ENCODE results near the gene TBC1D1.

The TBC1D1 gene

GRCh38 chr4:37927434-37927833, 36.5 kb downstream of the TBC1D1 start:
- no peak for DNase-seq

DNA sequence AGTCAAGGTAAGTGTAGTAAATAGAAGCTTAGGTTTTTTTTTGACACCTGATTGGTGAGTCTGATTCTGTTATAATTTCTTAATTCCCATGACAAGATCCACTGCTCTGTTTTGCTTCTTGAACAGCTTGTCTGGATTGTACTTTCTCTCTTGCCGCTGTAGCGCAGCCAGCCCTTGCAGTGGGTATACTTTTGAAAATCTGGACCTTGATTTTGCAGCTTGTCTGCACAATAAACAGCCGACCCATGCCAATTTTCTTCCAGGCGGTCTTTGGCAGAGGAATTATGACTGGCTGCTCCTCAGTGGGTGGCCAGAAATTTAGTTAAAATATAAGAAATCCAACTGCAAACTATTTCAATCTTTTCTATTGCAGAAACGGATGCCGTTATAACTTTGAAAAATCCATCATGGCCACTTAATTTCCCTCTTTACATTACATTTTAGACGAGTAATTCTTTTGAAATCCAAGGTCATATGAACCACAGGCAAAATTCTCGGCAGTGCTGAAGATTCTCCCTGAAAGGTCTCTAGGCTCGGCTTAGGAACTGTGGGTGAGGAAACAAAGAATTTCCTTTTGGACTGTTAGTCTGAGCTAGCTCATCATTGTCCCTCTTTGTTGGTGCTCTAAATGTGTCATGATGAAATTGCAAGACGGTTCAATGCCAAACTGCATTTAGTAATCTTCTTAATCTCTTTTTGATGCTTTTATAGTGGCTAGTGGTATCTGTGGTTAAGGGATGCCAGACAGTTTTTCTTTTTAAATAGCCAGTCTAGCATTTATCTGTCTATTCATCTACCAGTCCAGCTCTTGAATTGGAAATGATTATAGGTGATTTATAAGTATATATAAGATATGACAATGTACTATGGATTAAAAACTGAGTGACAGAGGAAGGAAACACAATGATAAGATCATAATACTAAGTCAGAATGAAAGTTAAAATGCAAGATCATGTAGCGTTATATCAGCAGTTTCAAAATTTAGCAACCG, 37.8 kb downstream of the TBC1D1 start:
- DNase-seq, result no peak

GRCh38 chr4:37934096-37934495, 43.2 kb downstream of the TBC1D1 start:
- no peak for DNase-seq

GRCh38 chr4:37934609-37935008, 43.7 kb downstream of the TBC1D1 start:
- no peak for DNase-seq

DNA sequence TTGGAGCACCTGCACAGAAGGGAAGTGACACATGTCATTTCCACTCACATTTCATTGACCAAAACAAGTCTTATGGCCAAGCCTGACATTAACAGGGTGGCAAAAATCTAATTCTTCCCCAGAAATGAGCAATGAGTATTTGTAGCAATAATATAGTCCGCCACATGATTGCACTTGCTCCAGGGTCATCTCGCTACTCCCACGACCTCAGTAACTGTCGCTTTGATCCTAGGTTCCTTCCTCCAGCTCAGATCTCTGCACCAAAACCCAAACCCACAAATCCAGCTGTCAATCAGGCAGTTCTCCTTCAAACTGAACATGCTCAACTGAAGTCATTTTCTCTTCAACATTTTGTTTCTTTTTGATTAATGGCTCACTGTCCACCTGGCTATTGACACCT, 44.1 kb downstream of the TBC1D1 start:
- DNase-seq, result no peak

- DNase-seq, result no peak
Measured at GRCh38 chr4:37936889-37937498, 46.1 kb downstream of the TBC1D1 start.

DNA sequence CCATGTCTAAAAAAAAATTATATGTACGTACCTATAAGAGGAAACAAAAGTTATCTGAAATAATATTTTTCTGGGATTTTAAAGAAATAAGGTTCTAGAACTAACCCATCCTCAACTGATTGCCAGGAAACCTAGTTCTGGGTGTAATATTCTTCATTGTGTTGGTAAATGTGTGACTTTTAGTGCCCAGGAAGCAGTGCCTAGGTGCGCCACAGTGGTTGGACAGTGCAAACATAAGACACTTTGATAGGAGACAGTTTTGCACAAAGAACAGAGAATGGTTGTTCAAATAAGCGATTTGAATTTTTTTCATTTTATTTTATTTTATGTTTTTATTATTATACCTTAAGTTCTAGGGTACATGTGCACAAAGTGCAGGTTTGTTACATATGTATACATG, 47.3 kb downstream of the TBC1D1 start:
- no peak for DNase-seq

- DNase-seq, result no peak
Measured at GRCh38 chr4:37946503-37947179, 55.8 kb downstream of the TBC1D1 start.

DNA sequence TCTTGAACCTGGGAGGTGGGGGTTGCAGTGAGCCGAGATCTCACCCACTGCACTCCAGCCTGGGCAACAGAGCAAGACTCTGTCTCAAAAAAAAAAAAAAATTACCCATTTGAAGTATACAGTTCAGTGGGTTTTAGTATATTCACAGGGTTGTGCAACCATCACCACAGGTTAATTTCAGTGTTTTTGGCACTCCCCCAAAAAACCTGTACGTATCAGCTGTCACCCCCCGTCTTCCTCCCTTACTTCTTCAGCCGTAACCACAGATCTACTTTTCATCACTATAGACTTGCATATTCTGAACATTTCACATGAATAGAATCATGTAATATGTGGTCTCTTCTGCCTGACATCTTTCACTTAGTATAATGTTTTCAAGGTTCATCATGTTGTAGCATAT, 57.7 kb downstream of the TBC1D1 start:
- no peak for DNase-seq

GRCh38 chr4:37949636-37950426, 58.9 kb downstream of the TBC1D1 start:
- no peak for DNase-seq

DNA sequence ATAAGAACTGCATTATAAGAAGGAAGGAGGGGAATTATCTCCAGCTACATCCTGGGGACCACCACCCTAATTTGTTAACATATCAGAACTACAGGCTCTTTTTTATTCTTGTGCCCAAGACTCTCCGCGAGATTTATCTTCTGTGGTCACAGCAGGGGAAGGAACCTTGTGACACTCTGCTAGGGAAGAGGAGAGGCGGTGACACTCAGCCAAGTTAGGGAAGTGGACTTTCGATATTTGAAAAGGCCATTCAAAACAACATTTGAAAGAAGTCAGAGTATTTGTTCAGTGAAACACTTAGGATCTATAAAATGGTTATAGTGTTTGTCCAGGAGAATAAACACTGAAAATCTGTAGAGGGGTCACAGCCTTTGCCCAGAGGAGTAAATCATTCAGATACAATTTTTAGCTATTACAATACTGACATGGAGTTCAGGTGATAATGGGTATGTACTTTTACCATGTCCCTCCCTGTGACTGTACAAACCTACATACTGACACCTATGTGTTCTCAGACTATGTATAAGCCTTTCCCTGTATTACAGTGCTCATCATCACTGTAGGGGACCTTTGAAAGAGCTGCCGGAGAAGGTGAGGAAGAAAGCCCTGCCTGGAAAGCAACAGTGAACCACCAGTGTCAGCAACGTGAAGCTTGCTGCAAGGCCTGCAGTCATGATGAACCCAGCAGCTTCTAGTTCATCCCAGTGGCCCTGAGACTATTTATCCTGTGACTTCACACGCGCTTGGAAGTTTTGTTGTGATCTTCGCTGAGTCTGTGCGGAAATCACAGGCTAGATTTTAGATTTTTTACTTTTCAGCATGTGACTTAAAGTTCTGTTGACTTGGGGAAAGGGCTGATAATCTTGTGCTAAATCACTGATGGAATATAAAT, 60.8 kb downstream of the TBC1D1 start:
- no peak for DNase-seq

DNA sequence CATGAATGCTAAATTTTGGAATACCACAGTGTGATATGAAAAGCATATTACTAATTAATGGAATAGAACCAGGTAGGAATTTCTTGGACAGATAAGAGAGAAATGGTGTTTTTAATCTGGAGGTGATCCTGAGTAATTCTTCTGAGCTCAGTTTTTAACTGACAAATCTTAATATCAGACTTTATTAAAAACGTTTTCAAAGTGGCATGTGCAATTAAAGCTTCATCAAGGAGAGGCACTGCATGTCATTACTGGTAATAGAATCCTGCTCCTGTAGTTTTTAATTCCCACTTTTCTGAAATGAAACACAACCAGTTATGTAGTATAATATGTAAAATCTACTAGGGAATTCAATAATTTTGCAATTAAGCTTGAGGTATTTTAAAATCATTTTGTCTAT, 62.3 kb downstream of the TBC1D1 start:
- DNase-seq, result no peak

DNA sequence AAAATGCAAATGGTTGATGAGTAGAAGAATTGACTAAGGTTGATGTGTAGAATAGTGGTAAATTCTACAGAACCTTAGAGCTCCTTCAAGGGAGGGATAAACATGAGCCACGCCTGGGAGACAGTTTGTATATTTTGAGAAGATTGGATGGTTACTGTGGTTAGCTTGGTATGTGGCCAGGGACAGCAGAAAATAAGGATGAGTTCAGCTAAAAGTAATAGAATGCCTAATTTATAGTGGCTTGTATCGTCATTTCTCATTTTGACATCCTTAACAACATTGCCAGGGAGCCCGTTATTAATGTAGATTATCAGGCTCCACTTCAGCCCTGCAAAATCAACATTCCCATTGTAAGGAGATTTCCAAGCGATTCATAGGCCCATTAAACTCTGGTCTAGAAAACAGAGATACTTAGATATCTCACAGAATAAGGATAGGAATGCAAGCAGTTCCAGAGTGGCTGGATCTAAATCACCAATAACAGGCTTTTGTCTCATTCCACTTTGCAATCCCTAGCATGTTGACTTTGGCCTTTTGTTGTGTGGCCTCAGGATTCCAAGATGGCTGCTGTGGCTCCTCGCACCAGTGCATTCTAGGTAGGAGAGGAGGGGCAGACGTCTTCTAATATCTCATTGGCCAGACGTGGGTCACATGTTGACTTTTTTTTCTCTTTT, 62.9 kb downstream of the TBC1D1 start:
- DNase-seq, result peak; percentile 7

- DNase-seq, result no peak
Measured at GRCh38 chr4:37956941-37957340, 66.1 kb downstream of the TBC1D1 start.

DNA sequence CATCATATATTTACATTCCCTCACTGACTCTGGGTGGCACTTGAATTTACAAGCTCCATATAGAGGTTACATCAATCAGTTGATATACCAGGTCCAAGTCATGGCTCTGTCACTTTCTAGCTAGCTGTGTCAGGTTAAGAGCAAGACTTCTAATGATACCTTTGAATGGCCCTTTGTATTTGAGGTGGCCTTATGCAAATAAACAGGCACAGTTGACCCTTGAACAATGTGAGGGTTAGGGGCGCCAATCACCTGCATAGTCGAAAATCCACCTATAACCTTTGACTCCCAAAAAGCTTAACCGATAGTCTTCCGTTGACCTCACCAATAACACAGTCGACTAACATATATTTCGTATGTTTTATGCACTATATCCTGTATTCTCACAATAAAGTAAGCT, 68.0 kb downstream of the TBC1D1 start:
- no peak for DNase-seq

DNA sequence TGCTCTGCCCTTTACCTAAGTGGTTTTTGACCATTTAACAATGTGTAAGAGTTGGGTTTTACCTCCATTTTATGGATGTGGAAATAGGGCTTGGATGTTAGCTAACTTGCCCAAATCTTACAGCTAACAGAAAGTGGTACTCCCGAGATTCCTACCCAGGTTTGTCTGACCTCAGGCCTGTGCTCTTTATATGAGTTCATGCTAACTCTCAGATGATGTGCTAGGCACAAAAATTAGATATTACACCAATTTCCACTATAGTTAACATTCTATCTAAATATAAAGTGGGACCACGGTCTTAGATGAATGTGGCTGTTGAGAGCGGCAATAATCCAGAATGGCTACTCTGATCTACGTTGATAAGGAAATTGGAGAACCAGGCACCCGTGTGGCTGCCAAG, 69.2 kb downstream of the TBC1D1 start, which contains the start of gene PTTG2:
Gene PTTG2, plus strand, starts transcription at position 301 of the 400 bp plus-strand sequence. Its CDS starts 37 bp downstream, at position 338.
- DNase-seq, result no peak

DNA sequence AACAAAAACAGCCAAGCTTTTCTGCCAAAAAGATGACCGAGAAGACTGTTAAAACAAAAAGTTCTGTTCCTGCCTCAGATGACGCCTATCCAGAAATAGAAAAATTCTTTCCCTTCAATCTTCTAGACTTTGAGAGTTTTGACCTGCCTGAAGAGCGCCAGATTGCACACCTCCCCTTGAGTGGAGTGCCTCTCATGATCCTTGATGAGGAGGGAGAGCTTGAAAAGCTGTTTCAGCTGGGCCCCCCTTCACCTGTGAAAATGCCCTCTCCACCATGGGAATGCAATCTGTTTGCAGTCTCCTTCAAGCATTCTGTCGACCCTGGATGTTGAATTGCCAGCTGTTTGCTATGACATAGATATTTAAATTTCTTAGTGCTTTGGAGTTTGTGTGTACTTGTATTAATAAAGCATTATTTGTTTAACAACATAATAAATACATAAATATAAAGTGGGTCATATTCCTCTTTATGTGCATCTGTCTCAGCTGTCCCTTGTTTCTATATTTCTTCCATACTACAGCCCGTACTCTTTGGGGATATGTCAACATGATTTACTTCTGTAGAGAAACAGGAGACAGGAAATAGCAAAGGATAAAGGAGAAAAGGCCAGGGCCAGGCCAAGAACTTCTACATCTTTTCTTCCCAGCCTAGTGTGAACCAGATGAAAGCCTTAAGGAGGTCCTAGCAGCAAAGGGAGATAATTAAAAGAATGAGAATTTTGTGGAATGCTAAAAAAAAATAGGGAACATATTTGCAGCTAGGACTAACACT, 70.0 kb downstream of the TBC1D1 start:
- no peak for DNase-seq

DNA sequence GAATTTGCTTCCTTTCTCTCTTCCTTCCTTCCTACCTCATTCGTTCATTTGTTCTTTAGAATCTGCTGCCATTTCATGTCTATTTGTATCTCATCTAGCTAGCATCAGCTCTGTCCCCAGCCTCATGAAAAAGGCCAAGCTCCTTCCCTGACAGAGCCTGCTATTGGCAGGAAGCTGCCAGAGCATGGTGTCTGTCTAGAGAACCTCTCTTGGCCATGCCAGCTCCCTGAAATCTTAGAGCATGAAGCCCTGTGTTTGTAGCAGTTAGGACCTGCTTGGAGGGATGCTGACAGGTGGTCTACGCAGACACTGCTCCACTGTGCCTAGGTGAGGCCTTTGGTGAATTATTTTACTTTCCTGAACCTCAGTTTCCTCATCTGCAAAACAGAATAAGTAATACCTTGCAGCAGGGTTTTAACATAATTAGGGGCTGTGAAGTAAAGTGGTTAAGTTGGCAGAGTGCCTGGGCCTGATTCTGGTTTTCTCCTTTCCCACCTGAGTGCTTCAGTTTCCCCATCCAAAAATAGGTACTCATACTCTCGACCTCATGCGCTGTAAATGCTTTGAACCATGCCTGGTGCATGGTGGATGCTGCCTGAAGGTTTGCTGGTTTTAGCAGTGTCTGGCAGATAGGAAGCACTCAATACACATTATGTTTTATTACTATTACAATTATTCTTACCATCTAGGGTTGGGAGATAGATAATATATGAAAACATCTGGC, 74.0 kb downstream of the TBC1D1 start:
- no peak for DNase-seq

GRCh38 chr4:37966044-37966443, 75.2 kb downstream of the TBC1D1 start:
- DNase-seq, result no peak

DNA sequence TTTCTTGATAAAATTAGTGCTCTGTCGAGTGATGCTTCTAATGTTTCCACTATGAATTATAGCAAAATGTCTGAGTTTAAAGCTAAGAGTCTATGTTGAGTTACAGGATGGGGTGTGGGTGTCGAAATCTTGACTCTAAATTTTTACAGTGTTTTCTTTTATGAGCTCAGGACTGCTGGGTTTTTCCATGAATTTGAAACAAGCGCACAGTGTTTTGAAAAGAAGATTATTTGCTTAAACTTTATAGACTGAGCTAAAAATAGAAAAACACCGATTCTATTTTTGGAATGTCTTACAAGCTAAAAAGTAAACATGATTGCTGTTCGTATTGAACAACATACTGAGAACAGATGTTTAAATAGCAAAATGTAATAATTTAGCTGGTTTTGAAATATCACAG, 76.9 kb downstream of the TBC1D1 start:
- no peak for DNase-seq
